ENCODE data around the gene CHCHD3.

CHCHD3 gene

GRCh38 chr7:133077394-133077793, 4.5 kb downstream of the CHCHD3 start:
- DNase-seq: no peak

GRCh38 chr7:133076142-133076541, 5.7 kb downstream of the CHCHD3 start:
- no peak for DNase-seq

DNA sequence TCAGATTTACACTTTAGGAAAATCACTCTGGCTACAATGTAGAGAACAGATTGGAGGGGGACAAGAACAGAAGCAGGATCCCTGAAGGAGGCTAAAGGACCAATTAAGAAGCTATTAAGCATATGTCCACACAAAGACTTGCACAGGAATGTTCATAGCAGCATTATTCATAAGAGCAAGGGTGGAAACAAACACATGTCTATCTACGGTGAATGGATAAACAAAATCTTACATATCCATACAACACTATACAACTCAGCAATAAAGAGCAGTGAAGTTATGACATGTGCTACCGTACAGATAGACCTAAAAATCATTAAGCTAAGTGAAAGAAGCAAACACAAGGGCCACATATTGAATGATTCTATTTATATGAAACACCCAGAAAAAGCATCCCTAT, 10.4 kb downstream of the CHCHD3 start:
- DNase-seq: no peak

DNA sequence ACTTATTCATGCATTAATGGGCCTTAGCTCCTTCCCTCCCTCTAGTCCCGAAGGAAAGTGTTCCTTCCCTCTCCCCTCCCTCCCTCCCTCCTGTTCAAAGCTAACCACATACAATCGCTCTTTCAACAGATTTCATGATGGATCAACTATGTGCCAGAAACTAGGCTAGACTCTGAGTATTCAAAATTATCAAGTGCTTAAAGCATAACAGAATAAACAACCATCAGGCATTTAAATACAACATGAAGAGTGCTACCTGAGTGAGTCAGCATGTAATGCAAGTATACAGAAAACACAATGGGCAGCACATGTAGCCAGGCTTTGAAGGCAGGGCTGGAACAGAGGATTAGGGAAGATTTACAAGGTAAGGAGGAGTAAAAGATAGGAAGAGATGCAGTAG, 11.3 kb downstream of the CHCHD3 start:
- DNase-seq: no peak

GRCh38 chr7:133065301-133065700, 16.6 kb downstream of the CHCHD3 start:
- no peak for DNase-seq

DNA sequence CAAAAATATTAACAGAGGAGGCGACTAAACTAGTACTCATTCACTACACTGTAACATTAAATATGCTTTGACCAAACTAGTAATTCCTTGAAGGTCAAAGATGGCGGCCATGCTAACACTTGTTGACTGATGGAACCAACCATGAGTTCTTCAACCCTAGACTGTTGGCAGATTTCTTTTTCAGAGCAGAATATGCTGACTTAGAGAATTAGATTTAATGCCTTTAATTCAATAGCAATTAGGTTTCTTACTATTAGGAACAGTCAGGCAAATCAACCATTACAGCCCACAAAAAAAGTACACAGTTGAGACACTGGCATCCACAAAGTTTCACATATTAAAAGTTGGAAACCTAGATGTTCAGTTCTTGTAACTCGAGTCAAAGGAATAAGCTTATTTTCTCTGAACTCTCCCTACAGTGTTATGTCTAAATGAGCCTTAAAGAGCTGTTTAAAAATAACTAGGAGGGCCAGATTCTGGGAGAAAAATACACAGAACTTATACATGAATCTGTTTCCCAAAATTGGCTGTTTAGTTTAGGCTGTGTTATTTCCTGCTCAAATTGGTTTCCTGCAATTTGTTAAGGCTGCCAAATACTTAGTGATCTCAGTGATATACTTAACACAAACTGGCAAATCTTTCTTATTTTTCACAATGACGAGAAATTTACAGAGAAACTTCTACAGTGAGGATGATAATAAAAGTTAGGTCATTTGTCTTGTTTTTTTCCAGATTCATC, 17.6 kb downstream of the CHCHD3 start:
- DNase-seq: no peak

DNA sequence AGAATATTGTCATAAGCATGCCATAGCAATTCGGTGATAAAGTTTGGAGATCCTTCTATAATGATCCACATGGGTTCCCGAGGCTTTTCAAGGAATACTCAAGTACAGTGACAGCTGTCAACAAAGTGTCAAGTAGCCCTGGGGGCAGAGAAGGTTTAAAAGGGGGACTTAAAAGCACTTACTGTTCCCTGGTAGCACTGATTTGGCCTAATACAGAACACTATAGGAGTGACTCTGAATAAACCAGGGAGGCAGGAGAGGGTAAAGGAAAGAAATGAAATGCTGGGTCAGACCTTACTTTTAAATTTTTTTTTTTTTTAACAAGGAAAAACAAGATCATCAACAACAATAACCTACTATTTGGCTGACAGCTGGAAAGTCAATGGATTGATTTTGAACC, 20.1 kb downstream of the CHCHD3 start:
- DNase-seq: no peak

DNA sequence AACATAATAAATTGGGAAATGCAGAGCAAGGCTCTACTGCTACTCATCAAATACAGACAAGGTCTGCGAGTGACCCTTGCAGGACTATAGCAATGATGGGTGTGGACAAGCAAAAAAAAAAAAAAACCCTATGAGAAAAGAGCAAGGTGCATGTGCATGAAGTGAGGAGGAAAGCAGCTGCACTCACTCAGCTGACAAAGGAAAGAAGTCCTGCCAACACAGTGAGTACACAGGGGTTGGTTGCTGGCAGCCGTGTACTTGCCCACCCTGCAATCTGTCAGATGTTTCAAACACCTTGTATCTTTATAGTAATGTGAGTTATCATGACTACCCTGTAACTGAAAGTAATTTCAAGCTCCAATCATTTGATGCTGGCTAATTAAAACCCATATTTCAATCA, 20.5 kb downstream of the CHCHD3 start:
- no peak for DNase-seq

GRCh38 chr7:133060004-133060403, 21.9 kb downstream of the CHCHD3 start:
- no peak for DNase-seq

DNA sequence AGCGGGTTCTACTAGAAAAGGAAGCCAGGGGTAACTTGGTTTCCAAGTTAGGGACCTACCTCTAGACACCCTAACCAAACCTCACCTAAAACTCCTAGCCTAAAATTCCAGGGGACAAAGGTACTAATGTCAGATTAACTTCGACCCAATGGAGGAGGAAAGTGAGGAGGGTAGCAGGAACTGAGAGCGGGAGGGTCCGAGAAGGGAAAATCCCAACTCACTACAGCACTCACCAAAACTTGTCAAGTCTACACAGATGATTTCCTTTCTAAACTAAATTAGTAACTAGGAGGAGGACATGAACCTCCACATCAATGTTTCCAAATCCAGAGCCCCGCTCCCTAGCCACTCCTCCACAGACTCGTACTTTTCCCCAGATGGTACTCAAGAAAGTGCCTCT, 22.6 kb downstream of the CHCHD3 start:
- DNase-seq: no peak

DNA sequence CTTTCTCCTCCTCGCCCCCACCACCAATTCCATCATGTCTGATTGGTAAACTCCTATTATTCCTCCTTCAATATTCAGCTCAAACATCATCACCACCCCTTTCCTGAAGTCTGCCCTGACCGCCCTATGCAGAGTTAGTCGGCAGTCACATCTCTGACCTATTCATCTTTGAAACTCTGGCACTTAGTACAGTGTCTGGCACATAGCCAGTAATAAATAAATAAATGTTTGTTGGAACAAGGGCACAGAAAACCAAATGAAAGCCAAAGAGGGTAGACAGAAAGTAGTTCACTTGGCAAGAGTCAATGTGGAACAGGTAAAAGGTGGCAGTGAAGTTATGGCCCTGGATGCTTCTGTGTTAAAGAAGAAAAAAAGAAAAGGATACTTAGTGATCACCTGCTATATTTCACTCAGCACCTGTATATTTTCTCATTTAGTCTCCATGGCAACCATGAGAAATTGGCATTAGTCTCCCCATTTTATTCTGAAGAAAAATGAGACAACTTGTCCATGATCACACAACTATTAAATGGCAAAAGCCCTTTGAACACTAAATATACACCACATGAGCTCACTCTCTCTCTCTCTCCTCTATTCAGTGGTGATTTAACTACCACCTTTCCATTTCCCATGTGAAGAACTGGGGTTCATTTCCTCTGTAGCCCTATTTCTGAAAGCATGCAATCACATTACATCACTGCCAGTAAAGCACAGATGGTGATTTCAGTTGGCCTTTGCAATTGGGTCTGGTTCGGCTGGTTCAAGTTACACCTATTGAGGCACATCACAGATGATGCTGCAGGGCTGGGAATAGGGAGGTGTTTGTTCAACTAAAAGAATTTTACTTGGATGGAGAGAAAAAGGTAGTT, 25.3 kb downstream of the CHCHD3 start:
- no peak for DNase-seq

DNA sequence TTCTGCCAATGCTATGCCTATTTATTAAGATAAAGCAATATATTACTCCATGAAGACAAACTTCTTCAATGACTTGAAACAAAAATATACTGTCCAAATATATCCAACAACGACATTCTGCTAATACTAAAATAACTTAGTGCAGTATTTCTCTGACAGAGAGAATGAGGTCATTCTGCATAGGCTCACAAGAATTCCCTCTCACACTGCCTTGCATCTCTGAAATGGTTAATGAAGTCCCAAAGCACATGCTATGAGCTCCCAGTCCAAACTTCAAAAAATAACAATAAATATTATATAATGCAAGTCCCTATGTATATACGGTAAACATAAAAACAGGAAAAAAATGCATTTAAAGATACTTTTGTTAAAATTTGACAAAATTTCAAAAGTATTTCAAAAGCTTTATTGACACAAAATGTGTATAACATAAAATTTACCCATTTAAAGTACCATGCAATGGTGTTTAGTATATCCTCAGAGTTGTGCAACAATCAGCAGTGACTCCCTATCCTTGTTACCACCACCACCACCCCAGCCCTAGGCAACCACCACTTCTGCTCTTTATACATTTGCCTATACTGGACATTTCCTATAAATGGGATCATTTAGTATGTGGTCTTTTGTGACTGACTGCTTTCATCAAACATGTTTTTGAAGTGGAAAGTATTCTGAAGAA, 27.6 kb downstream of the CHCHD3 start:
- no peak for DNase-seq

DNA sequence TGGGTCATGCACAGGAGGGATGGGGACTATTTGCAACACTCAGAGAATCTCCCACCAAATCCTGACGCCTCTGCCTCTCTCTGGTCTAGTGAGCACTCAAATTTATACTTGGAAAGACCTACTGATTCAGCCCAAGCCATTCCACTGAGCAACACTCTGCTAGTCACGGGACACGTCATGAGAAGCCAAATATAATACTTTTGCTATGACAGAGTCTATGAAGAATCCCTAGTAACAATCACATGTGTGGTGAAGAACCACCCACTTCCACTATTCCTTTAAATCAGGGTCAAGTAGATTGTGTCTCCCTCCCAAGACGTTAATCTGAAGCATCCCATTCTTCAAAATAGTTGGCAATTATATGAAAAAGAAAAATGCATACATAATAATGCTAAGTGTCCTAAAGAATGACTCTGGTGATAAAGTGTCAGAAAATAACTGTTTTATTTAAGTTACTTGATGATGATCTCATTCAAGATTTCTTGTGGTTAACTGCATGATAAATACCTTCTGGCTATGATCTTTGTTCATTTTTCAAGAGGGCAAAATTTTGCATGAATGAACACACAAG, 28.5 kb downstream of the CHCHD3 start:
- DNase-seq: peak in 1 of 2 experiments; percentile 2

- DNase-seq: no peak
These were observed 29.1 kb downstream of the CHCHD3 start for GRCh38 chr7:133052826-133053225.

DNA sequence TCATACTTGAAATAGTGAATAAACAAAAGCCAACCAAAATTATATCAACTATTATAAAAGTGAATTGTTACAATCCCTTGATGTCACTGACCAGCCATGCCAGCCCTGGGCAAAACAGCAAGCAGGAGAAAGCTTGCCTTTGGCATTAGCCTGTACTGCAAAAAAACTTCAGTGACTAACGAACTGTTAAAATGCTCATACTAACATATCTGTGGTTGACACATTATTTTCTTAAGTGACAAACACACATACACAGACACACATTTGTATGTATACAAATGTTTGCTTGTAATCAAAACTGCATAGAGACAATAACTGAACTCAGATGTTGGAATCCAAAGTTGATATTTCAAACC, 29.5 kb downstream of the CHCHD3 start:
- no peak for DNase-seq

DNA sequence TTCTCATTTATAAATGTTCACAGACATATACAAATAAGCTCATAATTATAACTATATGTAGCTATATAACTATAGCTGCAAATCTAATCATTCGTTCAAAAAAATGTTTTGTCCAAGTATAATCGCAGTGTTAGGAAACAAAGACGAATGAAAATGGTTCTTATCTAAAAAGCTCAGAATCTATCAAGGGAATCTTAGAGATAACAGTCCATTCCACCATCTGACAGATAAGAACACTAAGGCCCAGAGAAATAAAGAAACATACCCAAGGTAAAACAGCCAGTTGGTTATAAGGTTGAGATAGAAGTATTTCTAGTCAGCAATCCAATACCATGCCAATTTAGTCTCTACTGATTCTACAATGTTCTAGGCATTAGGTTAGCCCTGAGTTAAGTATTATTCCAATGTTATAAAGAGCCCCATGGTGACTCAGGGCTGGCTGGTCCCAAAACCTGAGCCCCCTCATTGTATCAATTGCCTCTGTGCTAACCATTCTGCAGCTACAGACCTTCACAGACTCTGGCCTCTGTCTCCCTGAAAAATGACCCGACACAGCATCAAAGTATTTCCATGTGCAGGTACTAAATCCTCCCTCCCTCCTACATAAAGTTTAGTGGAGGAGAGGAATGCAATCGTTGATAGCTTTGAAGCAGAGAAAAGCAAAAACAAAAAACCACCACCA, 30.0 kb downstream of the CHCHD3 start:
- no peak for DNase-seq

DNA sequence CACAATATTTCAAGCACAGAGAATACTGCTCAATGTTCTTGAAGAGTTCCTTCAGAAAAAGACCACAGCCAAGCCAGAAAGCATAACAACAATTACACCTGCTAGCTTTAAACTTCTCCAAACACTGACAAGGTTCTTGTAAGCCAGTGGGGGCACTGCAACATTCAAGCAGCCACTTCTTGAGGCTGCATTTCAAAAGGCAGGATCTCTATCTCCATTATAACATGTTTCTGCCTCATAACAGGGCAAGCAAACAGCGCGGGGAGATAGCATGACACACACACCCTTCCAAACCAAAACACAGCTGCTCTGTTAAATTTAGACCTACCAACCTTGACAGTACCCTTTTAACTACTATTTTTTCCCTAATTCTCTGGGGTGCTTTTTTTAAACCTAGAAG, 30.8 kb downstream of the CHCHD3 start:
- DNase-seq: no peak

DNA sequence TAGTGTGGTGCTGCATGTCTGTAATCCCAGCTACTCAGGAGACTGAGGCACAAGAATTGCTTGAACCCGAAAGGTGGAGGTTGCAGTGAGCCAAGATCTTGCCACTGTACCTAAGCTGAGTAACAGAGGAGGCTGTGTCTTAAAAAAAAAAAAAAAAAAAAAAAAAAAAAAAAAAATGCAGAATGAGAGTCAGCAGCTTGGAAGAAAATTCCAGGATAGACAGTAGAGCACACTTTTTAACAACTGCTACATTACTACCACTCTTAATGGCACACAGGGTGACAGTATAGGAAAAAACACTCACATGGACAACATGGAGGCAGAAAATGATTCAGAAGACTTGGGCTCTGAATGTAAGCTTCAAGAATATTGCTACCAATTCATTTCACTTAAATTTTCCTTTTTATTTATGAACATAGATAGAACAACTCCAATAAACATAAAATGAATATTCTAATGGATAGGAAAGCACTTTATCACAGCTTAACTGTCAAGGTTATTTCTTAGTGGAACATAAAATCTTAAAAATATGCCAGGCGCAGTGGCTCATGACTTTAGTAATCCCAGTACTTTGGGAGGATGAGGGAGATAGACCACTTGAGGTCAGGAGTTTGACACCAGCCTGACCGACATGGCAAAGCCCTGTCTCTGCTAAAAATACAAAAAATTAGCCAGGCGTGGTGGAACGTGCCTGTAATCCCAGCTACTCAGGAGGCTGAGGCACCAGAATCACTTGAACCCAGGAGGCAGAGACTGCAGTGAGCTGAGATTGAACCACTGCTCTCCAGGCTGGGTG, 31.5 kb downstream of the CHCHD3 start:
- DNase-seq: no peak

DNA sequence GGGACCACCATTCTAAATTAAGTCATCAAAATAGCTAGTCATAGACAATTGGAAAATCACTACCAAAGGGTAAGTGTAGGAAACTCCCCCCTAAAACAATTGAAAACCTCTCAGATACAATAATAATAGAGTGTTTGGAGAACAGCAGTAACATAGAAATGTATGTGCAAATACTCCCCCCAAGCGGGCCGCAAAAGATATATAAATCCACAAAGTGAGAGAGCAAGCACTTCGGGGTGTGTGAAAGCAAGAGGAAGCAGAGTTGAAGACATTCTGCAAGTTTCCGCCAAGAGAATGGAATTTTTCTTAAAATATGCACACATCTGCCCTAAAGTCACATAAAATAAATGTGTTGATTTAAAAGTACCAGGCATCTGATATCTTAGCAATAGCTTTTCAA, 33.3 kb downstream of the CHCHD3 start:
- no peak for DNase-seq

DNA sequence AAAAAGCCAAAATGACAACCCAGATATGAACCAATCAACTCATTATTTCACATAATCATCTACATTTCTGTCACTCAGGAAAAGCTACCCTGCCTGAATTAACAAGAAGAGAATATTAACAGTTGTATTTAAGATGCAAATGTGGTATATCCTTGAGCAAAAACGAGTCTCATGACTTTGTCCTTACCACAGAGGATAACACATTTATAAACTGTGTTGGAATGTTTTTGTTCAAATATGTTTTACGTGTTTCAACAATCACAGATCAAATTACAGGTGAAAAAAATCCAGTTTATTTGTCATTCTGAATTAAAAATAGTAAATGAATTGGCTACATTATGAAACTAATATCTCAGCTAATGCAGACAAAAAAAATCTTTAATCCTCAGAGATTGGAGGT, 34.6 kb downstream of the CHCHD3 start:
- DNase-seq: no peak

- no peak for DNase-seq
These were observed 37.0 kb downstream of the CHCHD3 start for GRCh38 chr7:133044722-133045473.

Measured in SW 1271 (cell line).